Measurements from ENCODE around the gene GNA12. TPM values are rescaled to one million over a fixed set of nuclear protein-coding genes. Genes with fewer than 3 reads are reported as not detected.

Gene GNA12
- 13.3 and 78.5 TPM in 2 replicates for total RNA-seq

GRCh38 chr7:2844153-2845033, at the start of gene GNA12:
GNA12 (minus strand) TSS chr7:2844308; CDS start chr7:2844161, 147 bp downstream.

GRCh38 chr7:2687881-2688318, 156.2 kb downstream of the GNA12 start, which contains the start of gene AMZ1:
AMZ1 (plus strand) TSS chr7:2688202; CDS start chr7:2700452, 12,250 bp downstream.

Other genes with a start within 250 kb of the GNA12 start
- 43.2 and 131 TPM in 2 replicates for gene TTYH3, start 212.3 kb downstream of the GNA12 start, total RNA-seq
- gene AMZ1, start 156.1 kb downstream of the GNA12 start, total RNA-seq = under 0.01 and 0.06 TPM in 2 replicates
- gene CARD11, start 199.6 kb upstream of the GNA12 start, total RNA-seq = 0.32 and 6.5 TPM in 2 replicates